ENCODE measurements around the gene VCX3B. TPM values are rescaled to one million over a fixed set of nuclear protein-coding genes. Genes with fewer than 3 reads are reported as not detected.
"Not testable (repeated sequence)": the region's sequence is repeated elsewhere in the genome, so short reads cannot be mapped to it uniquely, and the experiment has no call there.

The VCX3B gene
- not detected for total RNA-seq

DNA sequence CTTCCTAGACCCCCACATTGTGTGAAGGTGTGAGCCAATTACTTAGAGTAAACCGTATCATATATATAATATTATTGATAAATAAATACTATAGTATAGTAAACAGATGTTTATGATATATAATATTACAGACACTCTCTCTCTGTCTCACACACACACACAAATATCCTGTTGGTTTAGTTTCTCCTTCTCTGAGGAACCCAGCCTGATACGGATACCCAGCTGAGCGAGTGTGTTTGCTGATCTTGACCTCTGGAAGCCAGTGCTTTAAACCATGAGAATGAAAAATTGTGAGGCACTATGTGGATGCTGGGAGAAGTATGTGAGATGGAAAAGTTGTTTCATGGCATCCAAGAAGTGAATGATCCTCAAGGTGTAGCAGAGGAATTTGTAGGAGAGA lies at the start of gene VCX3B:
Gene VCX3B, plus strand, starts transcription at position 301 of the 400 bp plus-strand sequence. CDS start 621 bp downstream, outside the sequence.
- not testable (repeated sequence) for H3K27ac ChIP-seq; DNase-seq (ENCODE audit: low spot score); H3K4me3 ChIP-seq; H3K4me1 ChIP-seq; H3K27me3 ChIP-seq; H3K9me3 ChIP-seq; H3K36me3 ChIP-seq

DNA sequence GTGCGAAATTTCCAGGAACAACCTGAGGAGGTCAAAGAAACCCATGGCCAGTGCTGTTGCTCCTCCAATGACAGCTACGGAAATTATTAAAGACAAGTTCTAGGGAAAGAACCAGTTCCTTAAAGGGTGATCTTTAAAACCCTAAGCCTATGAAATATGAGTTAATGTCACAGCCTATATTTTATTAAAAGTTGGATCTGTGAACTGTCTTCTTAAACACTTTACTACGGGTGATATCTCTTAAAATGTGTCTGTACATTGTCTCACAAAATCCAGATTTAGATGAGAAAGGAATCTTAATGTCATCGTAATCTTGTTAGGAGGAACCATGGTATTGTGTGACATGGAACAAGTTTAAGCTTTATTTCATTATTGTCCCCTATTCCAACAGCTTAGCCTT lies 46.3 kb upstream of the VCX3B start:
- H3K9me3 ChIP-seq, result no peaks in the 10 kb centered on the region
- H3K27me3 ChIP-seq, result no peaks in the 10 kb centered on the region
- no peaks in the 10 kb centered on the region for H3K4me1 ChIP-seq
- H3K4me3 ChIP-seq, result no peak overlapping the region
- H3K27ac ChIP-seq, result no peak overlapping the region
- H3K36me3 ChIP-seq, result no peaks in the 10 kb centered on the region
- no peak for DNase-seq (ENCODE audit: low spot score)
- TF ChIP-seq, protein P1, sequence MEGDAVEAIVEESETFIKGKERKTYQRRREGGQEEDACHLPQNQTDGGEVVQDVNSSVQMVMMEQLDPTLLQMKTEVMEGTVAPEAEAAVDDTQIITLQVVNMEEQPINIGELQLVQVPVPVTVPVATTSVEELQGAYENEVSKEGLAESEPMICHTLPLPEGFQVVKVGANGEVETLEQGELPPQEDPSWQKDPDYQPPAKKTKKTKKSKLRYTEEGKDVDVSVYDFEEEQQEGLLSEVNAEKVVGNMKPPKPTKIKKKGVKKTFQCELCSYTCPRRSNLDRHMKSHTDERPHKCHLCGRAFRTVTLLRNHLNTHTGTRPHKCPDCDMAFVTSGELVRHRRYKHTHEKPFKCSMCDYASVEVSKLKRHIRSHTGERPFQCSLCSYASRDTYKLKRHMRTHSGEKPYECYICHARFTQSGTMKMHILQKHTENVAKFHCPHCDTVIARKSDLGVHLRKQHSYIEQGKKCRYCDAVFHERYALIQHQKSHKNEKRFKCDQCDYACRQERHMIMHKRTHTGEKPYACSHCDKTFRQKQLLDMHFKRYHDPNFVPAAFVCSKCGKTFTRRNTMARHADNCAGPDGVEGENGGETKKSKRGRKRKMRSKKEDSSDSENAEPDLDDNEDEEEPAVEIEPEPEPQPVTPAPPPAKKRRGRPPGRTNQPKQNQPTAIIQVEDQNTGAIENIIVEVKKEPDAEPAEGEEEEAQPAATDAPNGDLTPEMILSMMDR (IDR thresholded peaks at IDR 0.05), result no peak

DNA sequence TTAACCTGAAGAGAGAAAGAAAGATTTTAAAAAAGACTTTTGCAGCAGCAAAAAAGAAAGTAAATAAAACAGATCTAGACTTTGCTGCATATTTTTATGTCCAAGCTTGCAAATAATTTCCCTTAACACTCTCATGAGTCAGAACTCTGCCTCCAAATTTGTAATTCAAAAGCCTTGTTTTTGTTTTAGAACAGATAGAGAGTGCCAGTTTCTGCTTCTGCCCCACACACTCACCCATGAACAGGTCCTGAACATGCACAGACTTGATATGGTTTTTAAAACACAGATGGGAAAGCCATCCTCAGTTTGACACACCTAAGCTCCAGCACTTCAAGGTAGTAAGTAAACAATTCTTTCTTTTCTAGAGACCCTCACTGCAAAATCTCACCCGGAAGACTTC lies 39.7 kb upstream of the VCX3B start:
- H3K27me3 ChIP-seq, result no peaks in the 10 kb centered on the region
- no peak for DNase-seq (ENCODE audit: low spot score)
- H3K36me3 ChIP-seq, result no peaks in the 10 kb centered on the region
- H3K27ac ChIP-seq, result no peak overlapping the region
- no peak overlapping the region for H3K4me3 ChIP-seq
- no peaks in the 10 kb centered on the region for H3K4me1 ChIP-seq
- no peaks in the 10 kb centered on the region for H3K9me3 ChIP-seq
- TF ChIP-seq, protein P1 (IDR thresholded peaks at IDR 0.05), result no peak

DNA sequence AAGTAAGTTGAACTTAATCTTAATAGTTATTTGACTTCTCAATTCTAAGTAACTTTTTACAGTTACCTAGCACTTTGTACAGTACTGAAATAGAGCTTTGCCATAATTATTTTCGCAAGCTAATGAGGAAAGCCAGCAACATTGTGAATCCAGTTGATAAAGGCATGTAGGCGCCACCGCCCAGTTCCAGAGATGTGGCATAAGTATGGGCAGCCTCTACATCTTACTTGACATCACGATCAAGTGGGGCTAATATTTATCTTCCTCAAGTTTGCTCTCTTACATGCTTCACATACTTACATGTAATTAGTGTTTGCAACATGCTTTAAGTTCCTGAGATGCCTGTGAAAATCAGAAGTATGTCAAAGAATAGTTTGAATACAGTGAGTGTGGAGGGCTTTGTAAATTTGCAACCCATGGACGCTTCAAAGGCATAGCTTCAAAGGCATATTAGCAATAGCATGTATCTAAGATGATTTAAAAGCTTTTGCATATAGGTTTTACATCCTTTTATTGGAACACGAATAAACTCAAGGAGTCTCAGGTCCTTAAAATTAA lies 34.9 kb upstream of the VCX3B start:
- Histone ChIP-seq H3K27me3 (no peaks in the 10 kb centered on the region), H3K4me3 (no peak overlapping the region), H3K27ac (no peak overlapping the region), H3K4me1 (no peaks in the 10 kb centered on the region), H3K9me3 (no peaks in the 10 kb centered on the region), H3K36me3 (no peaks in the 10 kb centered on the region)
- TF ChIP-seq, protein P1 (IDR thresholded peaks at IDR 0.05), result no peak
- no peak for DNase-seq (ENCODE audit: low spot score)

DNA sequence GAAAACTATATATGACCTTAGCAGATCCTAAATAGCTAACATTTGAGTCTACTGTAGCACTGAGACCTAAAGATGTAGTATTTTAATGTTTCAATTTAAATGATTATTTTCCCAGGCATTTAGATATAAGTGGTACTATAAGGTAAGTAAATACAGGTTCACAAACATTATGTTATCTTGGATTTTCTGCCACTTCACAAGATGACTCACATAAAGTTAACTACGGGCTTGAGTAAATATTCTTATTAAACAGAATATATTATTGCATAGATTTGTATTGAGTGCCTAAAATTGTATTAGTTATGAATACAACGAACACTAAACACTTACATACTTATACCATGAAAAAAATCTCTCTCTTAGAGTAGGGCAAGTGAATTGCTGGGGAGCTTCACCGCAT lies 34.2 kb upstream of the VCX3B start:
- H3K27ac ChIP-seq, result no peak overlapping the region
- no peaks in the 10 kb centered on the region for H3K36me3 ChIP-seq
- TF ChIP-seq, protein P1 (IDR thresholded peaks at IDR 0.05), result no peak
- DNase-seq (ENCODE audit: low spot score), result no peak
- no peaks in the 10 kb centered on the region for H3K4me1 ChIP-seq
- no peaks in the 10 kb centered on the region for H3K27me3 ChIP-seq
- H3K9me3 ChIP-seq, result no peaks in the 10 kb centered on the region
- no peak overlapping the region for H3K4me3 ChIP-seq

DNA sequence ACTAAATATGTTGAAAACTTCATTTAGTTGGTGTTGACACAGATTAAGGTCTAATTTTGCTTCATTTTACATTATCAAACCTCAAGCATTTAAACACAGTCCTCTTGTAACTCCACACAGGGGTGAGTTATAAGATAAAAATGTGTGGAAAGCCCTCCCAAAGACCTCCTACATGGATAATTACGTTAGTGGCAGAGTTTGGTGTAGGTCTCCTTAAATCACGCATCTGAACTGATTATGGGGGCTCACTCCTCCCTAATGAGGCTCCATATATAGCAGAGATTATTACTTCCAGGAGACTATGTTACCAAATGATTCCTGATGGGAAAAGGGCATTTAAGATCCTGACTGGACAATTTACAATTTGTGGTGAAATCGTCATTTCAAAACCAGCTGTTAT lies 32.2 kb upstream of the VCX3B start:
- DNase-seq (ENCODE audit: low spot score), result no peak
- Histone ChIP-seq H3K36me3 (no peaks in the 10 kb centered on the region), H3K4me3 (no peak overlapping the region), H3K4me1 (no peaks in the 10 kb centered on the region), H3K27me3 (no peaks in the 10 kb centered on the region), H3K9me3 (no peaks in the 10 kb centered on the region), H3K27ac (no peak overlapping the region)
- TF ChIP-seq, protein P1 (IDR thresholded peaks at IDR 0.05), result no peak
